Testis (tissue), 2 donors: ENCODE measurements around the gene ZFYVE28.

ENCODE experiments used
- POLR2A ChIP-seq: fragments of 450-650 bp; IDR thresholded peaks from one replicate; pipeline ENCODE4 v1.6.1; 2017; ENCODE audit warnings: antibody characterized with exemption, mild to moderate bottlenecking, moderate library complexity
- TF ChIP-seq, protein P1 (sequence below), 3 experiments: fragments of 450-650 bp in 2 of 3; fragments of 200-600 bp in 1 of 3; sonication (generic) in 1 of 3; IDR thresholded peaks; one replicate each; pipeline ENCODE4 v1.5.1; 2016 to 2019; ENCODE audit warnings: antibody characterized with exemption in 3 of 3, mild to moderate bottlenecking in 2 of 3, moderate library complexity in 1 of 3

DNA sequence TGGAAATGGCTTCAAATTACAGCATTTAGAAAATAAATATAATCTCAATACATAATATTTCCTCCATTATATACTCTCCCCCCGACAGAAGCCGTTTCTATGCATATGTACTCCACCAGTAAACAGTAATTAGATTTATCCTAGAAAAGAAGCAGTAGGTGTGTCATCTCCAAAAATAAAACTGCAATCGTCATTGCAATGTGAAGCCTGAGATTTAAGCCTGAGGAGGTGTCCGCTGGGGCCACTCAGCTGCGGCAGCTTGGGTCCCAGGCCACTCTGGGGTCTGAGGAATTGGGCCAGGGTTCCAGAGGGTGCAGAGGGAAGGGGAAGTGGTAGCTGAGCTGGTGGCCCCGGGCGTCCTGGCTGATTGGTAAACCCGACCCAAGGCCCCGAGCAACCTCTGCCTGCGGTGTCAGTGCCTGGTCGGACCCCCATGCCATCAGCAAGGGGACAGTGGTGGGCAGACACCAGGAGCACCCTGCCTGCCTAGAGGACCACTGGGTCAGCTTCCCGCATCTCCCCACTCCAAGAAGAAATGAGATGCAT, 148.8 kb downstream of the ZFYVE28 start:
- TF ChIP-seq POLR2A: no peak
- TF ChIP-seq, protein P1, sequence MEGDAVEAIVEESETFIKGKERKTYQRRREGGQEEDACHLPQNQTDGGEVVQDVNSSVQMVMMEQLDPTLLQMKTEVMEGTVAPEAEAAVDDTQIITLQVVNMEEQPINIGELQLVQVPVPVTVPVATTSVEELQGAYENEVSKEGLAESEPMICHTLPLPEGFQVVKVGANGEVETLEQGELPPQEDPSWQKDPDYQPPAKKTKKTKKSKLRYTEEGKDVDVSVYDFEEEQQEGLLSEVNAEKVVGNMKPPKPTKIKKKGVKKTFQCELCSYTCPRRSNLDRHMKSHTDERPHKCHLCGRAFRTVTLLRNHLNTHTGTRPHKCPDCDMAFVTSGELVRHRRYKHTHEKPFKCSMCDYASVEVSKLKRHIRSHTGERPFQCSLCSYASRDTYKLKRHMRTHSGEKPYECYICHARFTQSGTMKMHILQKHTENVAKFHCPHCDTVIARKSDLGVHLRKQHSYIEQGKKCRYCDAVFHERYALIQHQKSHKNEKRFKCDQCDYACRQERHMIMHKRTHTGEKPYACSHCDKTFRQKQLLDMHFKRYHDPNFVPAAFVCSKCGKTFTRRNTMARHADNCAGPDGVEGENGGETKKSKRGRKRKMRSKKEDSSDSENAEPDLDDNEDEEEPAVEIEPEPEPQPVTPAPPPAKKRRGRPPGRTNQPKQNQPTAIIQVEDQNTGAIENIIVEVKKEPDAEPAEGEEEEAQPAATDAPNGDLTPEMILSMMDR (IDR thresholded peaks at IDR 0.05): no peak
